ENCODE measurements around the gene CHPT1.

Gene CHPT1

DNA sequence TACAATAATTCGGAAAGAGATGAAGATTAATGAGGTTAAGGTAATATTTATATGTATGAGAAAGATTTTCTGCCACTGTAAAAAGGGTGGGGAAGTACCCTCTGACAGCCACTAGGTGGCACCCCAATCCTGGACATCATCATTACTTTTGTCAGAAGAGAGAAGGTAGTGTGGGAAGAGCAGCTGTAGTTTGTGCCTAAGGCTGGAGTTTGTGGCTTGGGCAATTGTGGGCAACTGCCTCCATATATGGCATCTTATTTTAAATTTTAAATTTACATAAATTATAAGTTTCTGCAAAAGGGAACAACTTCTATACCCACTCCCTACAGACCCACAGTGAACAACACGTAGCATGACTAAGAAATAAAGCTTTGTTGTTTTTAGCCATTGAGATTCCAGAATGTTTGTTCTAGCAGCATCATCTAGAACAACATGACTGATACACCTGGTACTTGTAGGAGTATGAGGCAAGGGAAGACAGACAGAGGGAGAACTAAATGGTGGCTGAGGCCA is 76.3 kb downstream of the CHPT1 start:
- no peaks in the 10 kb centered on the region for H3K9me3 ChIP-seq (ENCODE audit: control insufficient read depth, insufficient read depth, low read length)
- no peaks in the 10 kb centered on the region; the same call in 1 of the 2 replicates for H3K36me3 ChIP-seq (ENCODE audit: insufficient read depth, low read length)
- no peaks in the 10 kb centered on the region for H3K4me1 ChIP-seq (ENCODE audit: insufficient read depth, low read length)
- no peak overlapping the region for H3K9ac ChIP-seq (ENCODE audit: low read depth, low read length)

GRCh38 chr12:101775816-101776215 is 78.4 kb downstream of the CHPT1 start:
- Histone ChIP-seq H3K4me1 (ENCODE audit: insufficient read depth, low read length) (no peaks in the 10 kb centered on the region), H3K36me3 (ENCODE audit: insufficient read depth, low read length) (0 out of 2 replicates have a peak, but pooled peaks cover 3% of the 10 kb centered on the region), H3K9ac (ENCODE audit: low read depth, low read length) (no peak overlapping the region), H3K9me3 (ENCODE audit: control insufficient read depth, insufficient read depth, low read length) (no peaks in the 10 kb centered on the region)

DNA sequence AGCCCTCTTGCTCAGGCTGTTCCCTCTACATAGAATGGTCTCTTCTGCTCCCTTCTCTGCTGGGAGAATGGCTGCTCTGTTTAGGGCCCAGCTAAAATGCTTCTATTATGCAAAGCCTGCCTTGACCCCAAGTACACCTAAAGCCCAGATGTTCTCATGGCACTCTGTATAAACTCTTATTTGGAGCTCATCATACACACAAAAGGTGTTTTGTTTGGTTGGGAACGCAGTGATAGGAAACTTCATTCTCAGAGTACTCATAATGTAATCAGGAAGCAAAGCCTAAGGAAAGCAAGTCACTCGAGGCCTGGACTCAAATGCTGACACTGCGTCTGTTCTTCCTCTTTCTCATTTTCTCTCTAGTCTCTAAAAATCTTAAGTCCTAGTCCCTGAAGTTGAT is 80.0 kb downstream of the CHPT1 start:
- no peaks in the 10 kb centered on the region for H3K4me1 ChIP-seq (ENCODE audit: insufficient read depth, low read length)

DNA sequence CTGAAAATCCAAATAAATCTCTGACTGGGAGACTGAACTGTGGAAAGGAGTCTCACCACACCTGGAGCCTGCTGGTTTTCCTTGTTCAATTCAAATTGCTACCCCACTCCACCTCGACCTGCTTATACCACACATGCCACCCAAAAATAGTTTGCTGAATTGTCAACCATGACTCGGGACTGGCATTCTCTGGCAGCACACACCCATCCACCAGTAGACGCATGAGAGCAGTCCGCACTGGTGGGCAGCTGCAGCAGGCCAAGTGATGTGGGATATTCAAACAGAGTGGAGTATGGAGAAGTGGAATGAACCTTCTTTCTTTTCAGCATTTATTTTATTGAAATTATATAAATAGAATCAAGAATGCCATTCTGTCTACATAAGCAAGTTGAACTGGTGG is 80.5 kb downstream of the CHPT1 start:
- no peaks in the 10 kb centered on the region for H3K4me1 ChIP-seq (ENCODE audit: insufficient read depth, low read length)
- H3K9ac ChIP-seq (ENCODE audit: low read depth, low read length), result no peak overlapping the region
- H3K9me3 ChIP-seq (ENCODE audit: control insufficient read depth, insufficient read depth, low read length), result no peaks in the 10 kb centered on the region
- 0 out of 2 replicates have a peak, but pooled peaks cover 3% of the 10 kb centered on the region for H3K36me3 ChIP-seq (ENCODE audit: insufficient read depth, low read length)

More for the DNA sequence above, 80.0 kb downstream of the CHPT1 start:
- no peaks in the 10 kb centered on the region for H3K9me3 ChIP-seq (ENCODE audit: control insufficient read depth, insufficient read depth, low read length)
- 0 out of 2 replicates have a peak, but pooled peaks cover 3% of the 10 kb centered on the region for H3K36me3 ChIP-seq (ENCODE audit: insufficient read depth, low read length)
- no peak overlapping the region for H3K9ac ChIP-seq (ENCODE audit: low read depth, low read length)

Data from ES-I3 (cell line).